GM12878 (cell line): ENCODE measurements around the gene TRIM69. TPM values are rescaled to one million over a fixed set of nuclear protein-coding genes. Genes with fewer than 3 reads are reported as not detected.

ENCODE experiments used
- ATAC-seq: fragments of 200-7000 bp; cut with Tn5 transposase; 3 replicates; pipeline ENCODE4 v1.9.1; 2020; ENCODE audit warnings: mild to moderate bottlenecking, moderate library complexity
- BruUV-seq: library from RNA; stranded (reverse); fragments of 400-500 nt; replicated peaks from 2 replicates; lab custom pipeline; 2021; lab: Mats Ljungman, UMichigan
- CTCF ChIA-PET: fragments of 300-600 bp; sonication (Branson Sonifier 250); formaldehyde crosslinking; extraction: SDS; loops from one replicate; lab custom pipeline; 2021; ENCODE audit warnings: inconsistent platforms; lab: Yijun Ruan, JAX
- POLR2A ChIA-PET: fragments of 350-600 bp; formaldehyde crosslinking; extraction: SDS; loops from one replicate; lab custom pipeline; 2021; ENCODE audit warnings: inconsistent platforms; lab: Charles Lee
- RAD21 ChIA-PET: fragments of 300-600 bp; sonication (Branson Sonifier 250); formaldehyde crosslinking; loops from one replicate; lab custom pipeline; 2023; ENCODE audit warnings: antibody characterized with exemption; ENCODE audit not compliant: unreplicated experiment; lab: Charles Lee
- SMC1A ChIA-PET: fragments of 300-600 bp; sonication (Branson Sonifier 250); formaldehyde crosslinking; loops from one replicate; lab custom pipeline; 2023; ENCODE audit not compliant: unreplicated experiment, uncharacterized antibody; lab: Charles Lee
- DNase-seq: peaks from one replicate; pipeline ENCODE4 v3.0.0-alpha.2; 2011; ENCODE audit warnings: low read depth, low spot score
- FAIRE-seq: peaks from 3 replicates; lab custom pipeline; 2011; peaks lifted over from hg19 to GRCh38; lab: Jason Lieb, UNC
- H2AFZ ChIP-seq: 2 replicates; pipeline ENCODE4 v1.6.0; 2011; ENCODE audit warnings: low read depth, low read length, control low read depth; ENCODE audit not compliant: control insufficient read depth
- H3K27ac ChIP-seq: 2 replicates; pipeline ENCODE4 v1.5.1; 2011; ENCODE audit warnings: control low read depth; ENCODE audit not compliant: control insufficient read depth, insufficient read depth
- H3K27me3 ChIP-seq, 2 experiments: replicated peaks in 1 of 2; 2 replicates each; pipeline versions ENCODE4 v1.6.0 to v1.6.1; 2011; ENCODE audit warnings: low read length in 1 of 2; ENCODE audit not compliant: control insufficient read depth in 2 of 2, insufficient read depth in 2 of 2
- H3K36me3 ChIP-seq, 2 experiments: 2 replicates each; pipeline ENCODE4 v1.5.1; 2011; ENCODE audit warnings: low read length in 1 of 2; ENCODE audit not compliant: control insufficient read depth in 2 of 2, insufficient read depth in 2 of 2
- H3K4me1 ChIP-seq: 2 replicates; pipeline ENCODE4 v1.6.1; 2011; ENCODE audit warnings: mild to moderate bottlenecking, low read length, moderate library complexity, mixed read lengths; ENCODE audit not compliant: control insufficient read depth, insufficient read depth
- H3K4me2 ChIP-seq: 2 replicates; pipeline ENCODE4 v1.6.0; 2011; ENCODE audit warnings: control low read depth; ENCODE audit not compliant: control insufficient read depth, insufficient read depth
- H3K4me3 ChIP-seq: fragments of 200-600 bp; sonication (generic); 2 replicates; pipeline ENCODE4 v1.5.1; 2016
- H3K79me2 ChIP-seq: 2 replicates; pipeline ENCODE4 v1.6.0; 2011; ENCODE audit warnings: low read length; ENCODE audit not compliant: control insufficient read depth, insufficient read depth
- H3K9ac ChIP-seq: 2 replicates; pipeline ENCODE4 v1.8.0; 2011; ENCODE audit warnings: low read length, control low read depth, mixed read lengths; ENCODE audit not compliant: control insufficient read depth, insufficient read depth
- H3K9me3 ChIP-seq: replicated peaks from 3 replicates; pipeline ENCODE4 v1.5.1; 2011; ENCODE audit warnings: mild to moderate bottlenecking, low read length; ENCODE audit not compliant: control insufficient read depth, insufficient read depth
- H4K20me1 ChIP-seq: 2 replicates; pipeline ENCODE4 v1.6.0; 2011; ENCODE audit not compliant: control insufficient read depth, insufficient read depth
- ETV6 ChIP-seq, 2 experiments: fragments of 450-650 bp in 1 of 2; IDR thresholded peaks in 1 of 2; conservative IDR thresholded peaks in 1 of 2; 2 replicates each; pipeline ENCODE4 v1.6.1; 2014; ENCODE audit warnings: antibody characterized with exemption in 1 of 2, borderline replicate concordance in 1 of 2, low read depth in 1 of 2, mild to moderate bottlenecking in 1 of 2, moderate library complexity in 1 of 2
- FOS ChIP-seq: IDR thresholded peaks from 3 replicates; pipeline ENCODE4 v1.6.1; 2011; ENCODE audit warnings: borderline replicate concordance; ENCODE audit not compliant: insufficient read length; ENCODE audit errors: extremely low read depth
- KLF5 ChIP-seq: fragments of 450-650 bp; IDR thresholded peaks from 2 replicates; pipeline ENCODE4 v1.6.1; 2014; ENCODE audit warnings: mild to moderate bottlenecking; ENCODE audit not compliant: partially characterized antibody
- NR2C1 ChIP-seq: fragments of 450-650 bp; IDR thresholded peaks from 2 replicates; pipeline ENCODE4 v1.6.1; 2017; ENCODE audit warnings: antibody characterized with exemption, mild to moderate bottlenecking, moderate library complexity
- POLR2A ChIP-seq: IDR thresholded peaks from 2 replicates; pipeline ENCODE4 v1.6.1; 2011; ENCODE audit warnings: low read depth, mild to moderate bottlenecking, low read length
- POLR2AphosphoS2 ChIP-seq: IDR thresholded peaks from 2 replicates; pipeline ENCODE4 v1.6.1; 2011; ENCODE audit warnings: low read depth, mild to moderate bottlenecking, low read length, improper control_type of control experiment, moderate library complexity
- POLR2AphosphoS5 ChIP-seq: IDR thresholded peaks from 2 replicates; pipeline ENCODE4 v1.6.1; 2011; ENCODE audit warnings: mild to moderate bottlenecking, low read length, inconsistent platforms
- POU2F2 ChIP-seq: IDR thresholded peaks from 3 replicates; pipeline ENCODE4 v1.6.1; 2011; ENCODE audit warnings: low read depth, mild to moderate bottlenecking, low read length, borderline replicate concordance
- SIX5 ChIP-seq: IDR thresholded peaks from 2 replicates; pipeline ENCODE4 v1.6.1; 2011; ENCODE audit warnings: mild to moderate bottlenecking, low read depth, low read length, moderate library complexity; ENCODE audit not compliant: severe bottlenecking
- SPI1 ChIP-seq: IDR thresholded peaks from 2 replicates; pipeline ENCODE4 v1.6.1; 2011; ENCODE audit warnings: low read depth, mild to moderate bottlenecking, low read length, moderate library complexity, borderline replicate concordance; ENCODE audit not compliant: insufficient read depth
- SREBF1 ChIP-seq: IDR thresholded peaks from 2 replicates; pipeline ENCODE4 v1.6.1; 2012; ENCODE audit warnings: mild to moderate bottlenecking, low read length
- TBL1XR1 ChIP-seq: IDR thresholded peaks from 2 replicates; pipeline ENCODE4 v1.6.1; 2012; ENCODE audit warnings: low read depth, low read length, improper control_type of control experiment
- YBX1 ChIP-seq: fragments of 450-650 bp; IDR thresholded peaks from 2 replicates; pipeline ENCODE4 v1.6.1; 2016; ENCODE audit warnings: antibody characterized with exemption
- WGBS: methylation state at CpG from one replicate; pipeline ENCODE4 v1.1.6; 2016; ENCODE audit warnings: low lambda C conversion rate; ENCODE audit not compliant: insufficient replicate concordance, insufficient coverage; ENCODE audit errors: missing lambda C conversion rate; 5-methylcytosine and 5-hydroxymethylcytosine counted together
- in situ Hi-C: fragments of 300-500 bp; cut with MboI; formaldehyde crosslinking; loops from 9 replicates; pipeline ENCODE4 v1.14.3; 2018; ENCODE audit warnings: mixed read lengths
- intact Hi-C: fragments of 100-400 bp; cut with micrococcal nuclease; formaldehyde crosslinking; loops from one replicate; pipeline ENCODE4 v1.14.2; 2022; ENCODE audit not compliant: unreplicated experiment
- polyA plus RNA-seq, 11 experiments: library from polyadenylated mRNA; depleted of rRNA in 4 of 11; unstranded in 6 of 11; stranded (reverse) in 5 of 11; fragments of >200 nt; fragmentation: Nextera tagmentation in 4 of 11; fragmentation: Illumina TruSeq in 1 of 11; extraction: Ambion mirVana in 4 of 11; extraction: Trizol in 1 of 11; gene quantifications; 1 replicate in 1 of 11; 2 replicates in 10 of 11; pipeline versions ENCODE4 v1.2.1 to v1.2.3, GENCODE V29; 2011 to 2016; ENCODE audit warnings: inconsistent platforms in 2 of 11, missing spikeins in 2 of 11, low read depth in 1 of 11
- total RNA-seq, 4 experiments: library from RNA; depleted of rRNA in 3 of 4; stranded (reverse); fragments of >200 nt in 3 of 4; fragmentation: Illumina TruSeq in 1 of 4; extraction: Trizol in 1 of 4; gene quantifications; 2 replicates each; pipeline versions ENCODE4 v1.2.1 to v1.2.3, GENCODE V29; 2013 to 2021
- TF ChIP-seq, protein P1 (sequence below): IDR thresholded peaks from 2 replicates; pipeline ENCODE4 v1.6.1; 2012; ENCODE audit warnings: mild to moderate bottlenecking, low read depth, low read length
- TF ChIP-seq, protein P2 (sequence below): fragments of 450-650 bp; IDR thresholded peaks from 2 replicates; pipeline ENCODE4 v1.6.1; 2017; ENCODE audit warnings: antibody characterized with exemption, mild to moderate bottlenecking, moderate library complexity
- TF ChIP-seq, protein P3 (sequence below): fragments of 450-650 bp; IDR thresholded peaks from 2 replicates; pipeline ENCODE4 v1.6.1; 2016; ENCODE audit warnings: mild to moderate bottlenecking
- TF ChIP-seq, protein P4 (sequence below): IDR thresholded peaks from 2 replicates; pipeline ENCODE4 v1.6.1; 2011; ENCODE audit warnings: low read depth, low read length, improper control_type of control experiment, borderline replicate concordance

Gene TRIM69
- total and polyA plus RNA-seq, 10 of the 15 experiments (the other 5 are each of a cell fraction or from before 2014, with no cell fraction given), result 11.2 to 52.7 (median 37.8) TPM

DNA sequence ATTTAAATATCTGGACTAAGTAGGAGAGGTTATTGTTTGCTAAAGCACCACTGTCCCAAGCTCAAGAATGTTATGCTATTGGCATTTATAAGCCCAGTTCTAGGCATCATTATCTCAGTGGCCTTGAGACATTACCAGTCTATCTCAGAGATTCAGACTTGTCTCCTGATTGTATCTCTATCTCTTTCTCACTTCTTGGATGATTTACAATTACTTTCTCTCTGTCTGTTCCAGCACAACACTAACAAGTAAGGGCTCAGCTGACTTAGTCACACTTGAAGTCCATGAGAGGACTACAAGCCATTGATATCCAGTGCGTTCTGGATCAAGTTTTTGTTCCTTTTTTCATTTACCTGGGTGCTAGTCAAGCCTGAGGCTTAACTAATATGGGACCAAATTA lies 60.2 kb downstream of the TRIM69 start:
- Histone ChIP-seq H3K79me2 (no peaks in the 10 kb centered on the region), H3K9ac (no peak overlapping the region), H3K4me3 (no peak overlapping the region), H3K27ac (no peak overlapping the region), H3K36me3 (no peaks in the 10 kb centered on the region), H3K9me3 (no peaks in the 10 kb centered on the region), H3K4me2 (no peak overlapping the region), H3K4me1 (no peaks in the 10 kb centered on the region)
- RAD21 ChIA-PET, result no interaction called here
- intact Hi-C loops (no loop called here), in situ Hi-C loops (no loop called here)
- FAIRE-seq (no peak), DNase-seq (no peak), ATAC-seq (no peak)
- CTCF ChIA-PET, result interaction anchor here (1.5 kb wide), 1 partner anchor 57 kb away, joined by 3 read pairs; no protein-coding TSS in a partner anchor
- SMC1A ChIA-PET, result no interaction called here
- POLR2A ChIA-PET, result no interaction called here
- WGBS, result 0% methylated on average over 1 of the region's 1 CpG
- no TSS peak for BruUV-seq
- TF ChIP-seq, protein P1, sequence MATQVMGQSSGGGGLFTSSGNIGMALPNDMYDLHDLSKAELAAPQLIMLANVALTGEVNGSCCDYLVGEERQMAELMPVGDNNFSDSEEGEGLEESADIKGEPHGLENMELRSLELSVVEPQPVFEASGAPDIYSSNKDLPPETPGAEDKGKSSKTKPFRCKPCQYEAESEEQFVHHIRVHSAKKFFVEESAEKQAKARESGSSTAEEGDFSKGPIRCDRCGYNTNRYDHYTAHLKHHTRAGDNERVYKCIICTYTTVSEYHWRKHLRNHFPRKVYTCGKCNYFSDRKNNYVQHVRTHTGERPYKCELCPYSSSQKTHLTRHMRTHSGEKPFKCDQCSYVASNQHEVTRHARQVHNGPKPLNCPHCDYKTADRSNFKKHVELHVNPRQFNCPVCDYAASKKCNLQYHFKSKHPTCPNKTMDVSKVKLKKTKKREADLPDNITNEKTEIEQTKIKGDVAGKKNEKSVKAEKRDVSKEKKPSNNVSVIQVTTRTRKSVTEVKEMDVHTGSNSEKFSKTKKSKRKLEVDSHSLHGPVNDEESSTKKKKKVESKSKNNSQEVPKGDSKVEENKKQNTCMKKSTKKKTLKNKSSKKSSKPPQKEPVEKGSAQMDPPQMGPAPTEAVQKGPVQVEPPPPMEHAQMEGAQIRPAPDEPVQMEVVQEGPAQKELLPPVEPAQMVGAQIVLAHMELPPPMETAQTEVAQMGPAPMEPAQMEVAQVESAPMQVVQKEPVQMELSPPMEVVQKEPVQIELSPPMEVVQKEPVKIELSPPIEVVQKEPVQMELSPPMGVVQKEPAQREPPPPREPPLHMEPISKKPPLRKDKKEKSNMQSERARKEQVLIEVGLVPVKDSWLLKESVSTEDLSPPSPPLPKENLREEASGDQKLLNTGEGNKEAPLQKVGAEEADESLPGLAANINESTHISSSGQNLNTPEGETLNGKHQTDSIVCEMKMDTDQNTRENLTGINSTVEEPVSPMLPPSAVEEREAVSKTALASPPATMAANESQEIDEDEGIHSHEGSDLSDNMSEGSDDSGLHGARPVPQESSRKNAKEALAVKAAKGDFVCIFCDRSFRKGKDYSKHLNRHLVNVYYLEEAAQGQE, result no peak
- TF ChIP-seq ETV6 (conservative IDR thresholded peaks at IDR 0.05 in 1 of 2, IDR thresholded peaks at IDR 0.05 in 1 of 2; ENCODE audit: borderline replicate concordance in 1 of 2, low read depth in 1 of 2) (no peak), SPI1 (no peak), POU2F2 (no peak), TBL1XR1 (no peak), POLR2A (no peak), POLR2AphosphoS2 (no peak), YBX1 (no peak), POLR2AphosphoS5 (no peak), KLF5 (no peak), NR2C1 (no peak), SIX5 (no peak), FOS (no peak), SREBF1 (no peak)
- TF ChIP-seq, protein P2, sequence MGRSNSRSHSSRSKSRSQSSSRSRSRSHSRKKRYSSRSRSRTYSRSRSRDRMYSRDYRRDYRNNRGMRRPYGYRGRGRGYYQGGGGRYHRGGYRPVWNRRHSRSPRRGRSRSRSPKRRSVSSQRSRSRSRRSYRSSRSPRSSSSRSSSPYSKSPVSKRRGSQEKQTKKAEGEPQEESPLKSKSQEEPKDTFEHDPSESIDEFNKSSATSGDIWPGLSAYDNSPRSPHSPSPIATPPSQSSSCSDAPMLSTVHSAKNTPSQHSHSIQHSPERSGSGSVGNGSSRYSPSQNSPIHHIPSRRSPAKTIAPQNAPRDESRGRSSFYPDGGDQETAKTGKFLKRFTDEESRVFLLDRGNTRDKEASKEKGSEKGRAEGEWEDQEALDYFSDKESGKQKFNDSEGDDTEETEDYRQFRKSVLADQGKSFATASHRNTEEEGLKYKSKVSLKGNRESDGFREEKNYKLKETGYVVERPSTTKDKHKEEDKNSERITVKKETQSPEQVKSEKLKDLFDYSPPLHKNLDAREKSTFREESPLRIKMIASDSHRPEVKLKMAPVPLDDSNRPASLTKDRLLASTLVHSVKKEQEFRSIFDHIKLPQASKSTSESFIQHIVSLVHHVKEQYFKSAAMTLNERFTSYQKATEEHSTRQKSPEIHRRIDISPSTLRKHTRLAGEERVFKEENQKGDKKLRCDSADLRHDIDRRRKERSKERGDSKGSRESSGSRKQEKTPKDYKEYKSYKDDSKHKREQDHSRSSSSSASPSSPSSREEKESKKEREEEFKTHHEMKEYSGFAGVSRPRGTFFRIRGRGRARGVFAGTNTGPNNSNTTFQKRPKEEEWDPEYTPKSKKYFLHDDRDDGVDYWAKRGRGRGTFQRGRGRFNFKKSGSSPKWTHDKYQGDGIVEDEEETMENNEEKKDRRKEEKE, result no peak
- TF ChIP-seq, protein P3, sequence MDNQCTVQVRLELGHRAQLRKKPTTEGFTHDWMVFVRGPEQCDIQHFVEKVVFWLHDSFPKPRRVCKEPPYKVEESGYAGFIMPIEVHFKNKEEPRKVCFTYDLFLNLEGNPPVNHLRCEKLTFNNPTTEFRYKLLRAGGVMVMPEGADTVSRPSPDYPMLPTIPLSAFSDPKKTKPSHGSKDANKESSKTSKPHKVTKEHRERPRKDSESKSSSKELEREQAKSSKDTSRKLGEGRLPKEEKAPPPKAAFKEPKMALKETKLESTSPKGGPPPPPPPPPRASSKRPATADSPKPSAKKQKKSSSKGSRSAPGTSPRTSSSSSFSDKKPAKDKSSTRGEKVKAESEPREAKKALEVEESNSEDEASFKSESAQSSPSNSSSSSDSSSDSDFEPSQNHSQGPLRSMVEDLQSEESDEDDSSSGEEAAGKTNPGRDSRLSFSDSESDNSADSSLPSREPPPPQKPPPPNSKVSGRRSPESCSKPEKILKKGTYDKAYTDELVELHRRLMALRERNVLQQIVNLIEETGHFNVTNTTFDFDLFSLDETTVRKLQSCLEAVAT, result no peak
- TF ChIP-seq, protein P4, sequence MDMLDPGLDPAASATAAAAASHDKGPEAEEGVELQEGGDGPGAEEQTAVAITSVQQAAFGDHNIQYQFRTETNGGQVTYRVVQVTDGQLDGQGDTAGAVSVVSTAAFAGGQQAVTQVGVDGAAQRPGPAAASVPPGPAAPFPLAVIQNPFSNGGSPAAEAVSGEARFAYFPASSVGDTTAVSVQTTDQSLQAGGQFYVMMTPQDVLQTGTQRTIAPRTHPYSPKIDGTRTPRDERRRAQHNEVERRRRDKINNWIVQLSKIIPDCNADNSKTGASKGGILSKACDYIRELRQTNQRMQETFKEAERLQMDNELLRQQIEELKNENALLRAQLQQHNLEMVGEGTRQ, result no peak
- TF ChIP-seq, all 136 proteins: peak for 0
- Histone ChIP-seq H3K27me3 (no peaks in the 10 kb centered on the region), H4K20me1 (no peaks in the 10 kb centered on the region), H2AFZ (no peak overlapping the region)
